Lower leg skin (tissue), 3 donors: ENCODE results near the gene FCSK.

Source experiments
- POLR2A ChIP-seq, 2 donors: fragments of 450-650 bp; IDR thresholded peaks; one replicate each; pipeline ENCODE4 v1.6.1; 2016 to 2017; ENCODE audit warnings: antibody characterized with exemption in 2 of 2, mild to moderate bottlenecking in 1 of 2, moderate library complexity in 1 of 2
- TF ChIP-seq, protein P1 (sequence below), 3 donors: fragments of 450-650 bp; IDR thresholded peaks; one replicate each; pipeline ENCODE4 v1.5.1; 2016; ENCODE audit warnings: antibody characterized with exemption in 3 of 3, mild to moderate bottlenecking in 3 of 3, moderate library complexity in 2 of 3

DNA sequence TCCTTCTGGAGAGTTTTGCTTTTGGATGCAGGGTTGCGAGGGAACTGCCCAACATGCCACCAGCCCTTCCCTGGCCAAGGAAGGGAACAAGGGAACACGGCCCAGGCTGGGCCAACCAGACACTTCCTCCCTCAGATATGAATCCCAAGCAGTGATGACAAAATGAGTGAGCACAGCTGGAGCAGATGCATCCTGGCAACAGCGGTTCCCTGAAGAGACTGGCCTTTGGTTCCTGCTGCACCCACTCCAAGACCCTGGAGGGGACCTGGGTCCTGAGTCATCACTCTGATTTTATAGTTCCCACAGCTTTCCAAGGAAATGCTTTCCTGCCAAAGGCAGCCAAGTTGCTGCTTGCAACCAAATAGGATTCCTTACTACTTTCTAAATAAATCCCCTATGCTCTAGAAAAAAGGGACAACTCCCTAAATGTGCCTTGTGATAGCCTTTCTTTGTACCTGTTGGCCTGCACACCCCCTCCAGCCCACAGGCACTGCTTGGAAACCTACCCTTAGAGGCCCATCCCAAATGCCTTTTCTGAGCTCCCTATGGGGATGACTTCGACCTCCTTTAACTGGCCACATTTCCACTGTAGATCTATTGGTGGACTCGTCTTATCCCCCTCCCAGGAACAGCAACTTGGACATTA is 20.8 kb upstream of the FCSK start:
- TF ChIP-seq POLR2A (IDR thresholded peaks at IDR 0.05), result no peak
- TF ChIP-seq, protein P1, sequence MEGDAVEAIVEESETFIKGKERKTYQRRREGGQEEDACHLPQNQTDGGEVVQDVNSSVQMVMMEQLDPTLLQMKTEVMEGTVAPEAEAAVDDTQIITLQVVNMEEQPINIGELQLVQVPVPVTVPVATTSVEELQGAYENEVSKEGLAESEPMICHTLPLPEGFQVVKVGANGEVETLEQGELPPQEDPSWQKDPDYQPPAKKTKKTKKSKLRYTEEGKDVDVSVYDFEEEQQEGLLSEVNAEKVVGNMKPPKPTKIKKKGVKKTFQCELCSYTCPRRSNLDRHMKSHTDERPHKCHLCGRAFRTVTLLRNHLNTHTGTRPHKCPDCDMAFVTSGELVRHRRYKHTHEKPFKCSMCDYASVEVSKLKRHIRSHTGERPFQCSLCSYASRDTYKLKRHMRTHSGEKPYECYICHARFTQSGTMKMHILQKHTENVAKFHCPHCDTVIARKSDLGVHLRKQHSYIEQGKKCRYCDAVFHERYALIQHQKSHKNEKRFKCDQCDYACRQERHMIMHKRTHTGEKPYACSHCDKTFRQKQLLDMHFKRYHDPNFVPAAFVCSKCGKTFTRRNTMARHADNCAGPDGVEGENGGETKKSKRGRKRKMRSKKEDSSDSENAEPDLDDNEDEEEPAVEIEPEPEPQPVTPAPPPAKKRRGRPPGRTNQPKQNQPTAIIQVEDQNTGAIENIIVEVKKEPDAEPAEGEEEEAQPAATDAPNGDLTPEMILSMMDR (IDR thresholded peaks at IDR 0.05), result no peak
